ENCODE measurements around the gene RBMS1. TPM values are rescaled to one million over a fixed set of nuclear protein-coding genes. Genes with fewer than 3 reads are reported as not detected.

Gene RBMS1
- total RNA-seq, 1 experiment from 2014 or later, result 38.8 TPM

DNA sequence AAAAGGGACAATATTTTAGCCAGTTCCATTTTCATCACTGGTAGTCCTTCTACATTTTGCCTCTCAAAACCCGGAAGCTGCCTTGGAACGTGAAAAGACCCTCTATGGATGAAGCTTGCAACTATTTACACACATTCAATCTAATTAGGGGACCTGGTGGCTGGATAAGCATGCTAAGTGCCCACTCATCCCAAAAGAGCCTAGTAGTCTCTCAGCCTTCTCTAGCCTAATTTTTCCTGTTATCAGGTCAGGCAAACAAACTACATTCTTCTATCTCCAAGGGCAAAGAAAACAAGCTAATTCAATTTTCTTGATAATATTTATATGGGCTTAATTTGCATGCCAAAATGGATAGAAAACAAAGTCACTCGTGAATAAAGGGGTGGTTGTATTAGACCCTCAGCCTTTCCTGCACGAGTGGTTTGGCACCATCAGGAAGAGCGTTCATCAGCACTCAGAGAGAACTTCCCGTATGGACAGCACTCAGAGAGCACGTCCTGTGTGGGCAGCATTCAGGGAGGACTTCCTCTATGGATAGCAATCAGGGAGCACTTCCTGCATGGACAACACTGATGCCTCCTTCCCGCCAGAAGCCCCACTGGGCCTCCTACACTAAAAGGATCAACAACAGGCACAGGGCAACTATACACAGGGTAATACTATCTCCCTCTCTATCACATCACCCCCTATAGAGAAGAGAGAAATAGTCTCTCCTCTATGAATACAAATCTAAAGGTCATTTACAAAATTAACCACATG is 122.2 kb downstream of the RBMS1 start:
- no peak overlapping the region for H3K4me3 ChIP-seq (ENCODE audit: low read length)
- H3K27me3 ChIP-seq (ENCODE audit: low read length), result no peaks in the 10 kb centered on the region
- ChIA-PET POLR2A (ENCODE audit: unreplicated experiment) (no interaction called here), CTCF (no interaction called here)
- no peak for TF ChIP-seq EZH2 (IDR thresholded peaks at IDR 0.05; ENCODE audit: low read length, unreplicated experiment)
- no peak for TF ChIP-seq EZH2phosphoT487 (IDR thresholded peaks at IDR 0.05; ENCODE audit: borderline replicate concordance, low read length)
- TF ChIP-seq, protein P1, sequence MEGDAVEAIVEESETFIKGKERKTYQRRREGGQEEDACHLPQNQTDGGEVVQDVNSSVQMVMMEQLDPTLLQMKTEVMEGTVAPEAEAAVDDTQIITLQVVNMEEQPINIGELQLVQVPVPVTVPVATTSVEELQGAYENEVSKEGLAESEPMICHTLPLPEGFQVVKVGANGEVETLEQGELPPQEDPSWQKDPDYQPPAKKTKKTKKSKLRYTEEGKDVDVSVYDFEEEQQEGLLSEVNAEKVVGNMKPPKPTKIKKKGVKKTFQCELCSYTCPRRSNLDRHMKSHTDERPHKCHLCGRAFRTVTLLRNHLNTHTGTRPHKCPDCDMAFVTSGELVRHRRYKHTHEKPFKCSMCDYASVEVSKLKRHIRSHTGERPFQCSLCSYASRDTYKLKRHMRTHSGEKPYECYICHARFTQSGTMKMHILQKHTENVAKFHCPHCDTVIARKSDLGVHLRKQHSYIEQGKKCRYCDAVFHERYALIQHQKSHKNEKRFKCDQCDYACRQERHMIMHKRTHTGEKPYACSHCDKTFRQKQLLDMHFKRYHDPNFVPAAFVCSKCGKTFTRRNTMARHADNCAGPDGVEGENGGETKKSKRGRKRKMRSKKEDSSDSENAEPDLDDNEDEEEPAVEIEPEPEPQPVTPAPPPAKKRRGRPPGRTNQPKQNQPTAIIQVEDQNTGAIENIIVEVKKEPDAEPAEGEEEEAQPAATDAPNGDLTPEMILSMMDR (conservative IDR thresholded peaks at IDR 0.05; ENCODE audit: low read depth, low read length), result no peak
- DNase-seq (no peak), ATAC-seq (no peak; the same call in 1 of the 2 replicates)
- no peak overlapping the region for H3K27ac ChIP-seq (ENCODE audit: low read length)
- H3F3A ChIP-seq (ENCODE audit: low read length, unreplicated experiment), result no peaks in the 10 kb centered on the region
- H3K9me2 ChIP-seq (replicated peaks; ENCODE audit: low read length), result no peaks in the 10 kb centered on the region
- no peaks in the 10 kb centered on the region for H3K9me3 ChIP-seq (ENCODE audit: low read length)
- BruUV-seq (replicated peaks), result no TSS peak
- no peak overlapping the region for H2AFZ ChIP-seq (ENCODE audit: low read length)
- H3K4me2 ChIP-seq (ENCODE audit: low read length), result no peak overlapping the region
- no peak overlapping the region for H3K9ac ChIP-seq (ENCODE audit: low read length)
- intact Hi-C loops (cut with micrococcal nuclease), result no loop called here
- H3K79me2 ChIP-seq (ENCODE audit: low read length), result peaks cover 94% of the 10 kb centered on the region
- peaks cover 23% of the 10 kb centered on the region for H3K4me1 ChIP-seq (ENCODE audit: insufficient read depth, low read length)
- H3K36me3 ChIP-seq (ENCODE audit: low read depth, low read length), result peaks cover 7% of the 10 kb centered on the region
- H4K20me1 ChIP-seq (ENCODE audit: low read length), result 0 out of 2 replicates have a peak, but pooled peaks cover 7% of the 10 kb centered on the region

DNA sequence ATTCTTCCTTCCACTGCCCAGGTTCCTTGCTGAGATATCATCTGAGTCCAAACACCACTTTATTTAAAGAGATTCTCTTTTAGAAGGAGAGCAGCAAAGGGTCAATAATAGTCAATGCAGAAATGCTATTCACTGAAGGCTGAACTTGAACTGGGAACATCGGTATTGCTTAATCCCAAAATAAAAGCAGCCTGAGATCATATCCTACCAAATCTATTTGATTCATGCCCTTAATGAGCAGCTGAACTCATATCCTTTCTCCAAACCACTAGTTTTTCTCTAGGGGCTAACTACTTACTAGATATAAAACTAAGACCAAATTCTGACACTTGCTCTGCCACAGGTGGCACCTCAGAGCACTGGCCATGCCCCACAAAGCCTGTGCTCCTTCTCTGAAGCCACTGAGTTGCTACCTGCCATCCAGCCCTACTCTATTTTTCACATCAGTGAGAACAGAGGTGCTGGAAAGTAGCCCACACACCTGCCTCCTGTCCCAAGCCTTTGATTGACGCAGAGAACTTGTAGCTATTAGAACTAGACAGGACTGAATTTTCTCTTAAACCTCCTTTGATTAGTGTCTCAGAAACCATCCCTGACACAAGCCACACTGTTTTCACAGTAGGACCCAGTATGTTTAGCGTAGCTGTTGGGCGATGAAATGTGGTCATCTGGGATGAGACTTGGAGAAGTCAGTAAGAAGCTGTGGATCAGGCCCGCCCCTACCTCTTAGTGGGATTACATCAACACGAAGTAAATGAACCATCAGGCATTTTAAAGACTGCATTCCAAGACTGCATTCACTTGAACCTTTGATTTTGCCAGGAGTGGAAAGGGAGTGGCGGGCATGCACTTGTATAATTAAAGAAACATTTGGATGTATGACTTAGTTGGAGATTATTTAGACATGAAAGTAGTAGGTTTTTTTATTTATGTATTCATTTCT is 124.3 kb downstream of the RBMS1 start:
- peaks cover 32% of the 10 kb centered on the region for H3K4me1 ChIP-seq (ENCODE audit: insufficient read depth, low read length)
- peaks cover 14% of the 10 kb centered on the region for H3K36me3 ChIP-seq (ENCODE audit: low read depth, low read length)
- DNase-seq (no peak), ATAC-seq (no peak)
- no peak overlapping the region for H3K27ac ChIP-seq (ENCODE audit: low read length)
- no peak overlapping the region for H2AFZ ChIP-seq (ENCODE audit: low read length)
- H4K20me1 ChIP-seq (ENCODE audit: low read length), result 0 out of 2 replicates have a peak, but pooled peaks cover 7% of the 10 kb centered on the region
- no peak overlapping the region for H3K4me2 ChIP-seq (ENCODE audit: low read length)
- no peaks in the 10 kb centered on the region for H3K9me2 ChIP-seq (replicated peaks; ENCODE audit: low read length)
- no peak overlapping the region for H3K4me3 ChIP-seq (ENCODE audit: low read length)
- ChIA-PET POLR2A (ENCODE audit: unreplicated experiment) (interaction anchor here (0.6 kb wide), 1 partner anchor 90 kb away, joined by 4 read pairs; no protein-coding TSS in a partner anchor), CTCF (no interaction called here)
- H3K79me2 ChIP-seq (ENCODE audit: low read length), result peaks cover 98% of the 10 kb centered on the region
- H3K27me3 ChIP-seq (ENCODE audit: low read length), result no peaks in the 10 kb centered on the region
- no TSS peak for BruUV-seq (replicated peaks)
- H3F3A ChIP-seq (ENCODE audit: low read length, unreplicated experiment), result no peaks in the 10 kb centered on the region
- no peak overlapping the region for H3K9ac ChIP-seq (ENCODE audit: low read length)
- intact Hi-C loops (cut with micrococcal nuclease), result no loop called here
- TF ChIP-seq EZH2 (IDR thresholded peaks at IDR 0.05; ENCODE audit: low read length, unreplicated experiment) (no peak), EZH2phosphoT487 (IDR thresholded peaks at IDR 0.05; ENCODE audit: borderline replicate concordance, low read length) (no peak)
- TF ChIP-seq, protein P1 (conservative IDR thresholded peaks at IDR 0.05; ENCODE audit: low read depth, low read length), result no peak
- no peaks in the 10 kb centered on the region for H3K9me3 ChIP-seq (ENCODE audit: low read length)
